CD14-positive monocyte (primary cell): ENCODE data around the gene MDP1. TPM values are rescaled to one million over a fixed set of nuclear protein-coding genes. Genes with fewer than 3 reads are reported as not detected.

Experiments
- DNase-seq, 3 donors: peaks; one replicate each; pipeline ENCODE4 v3.0.0-alpha.2; 2011 to 2022
- H2AFZ ChIP-seq: 2 replicates; pipeline ENCODE4 v1.6.0; 2012; ENCODE audit warnings: mild to moderate bottlenecking, low read depth, low read length, inconsistent platforms; ENCODE audit not compliant: insufficient read depth, poor library complexity, severe bottlenecking
- H3K27ac ChIP-seq, 2 donors: 1 replicate in 1 of 2; 2 replicates in 1 of 2; pipeline ENCODE4 v1.5.1; 2012 to 2013; ENCODE audit warnings: low read length in 2 of 2, control low read depth in 1 of 2, inconsistent platforms in 1 of 2, low read depth in 1 of 2, mild to moderate bottlenecking in 1 of 2
- H3K27me3 ChIP-seq, 2 donors: one replicate each; pipeline versions ENCODE4 v1.6.0 to v1.6.1; 2011 to 2013; ENCODE audit warnings: low read length in 2 of 2; ENCODE audit not compliant: control insufficient read depth in 2 of 2, insufficient read depth in 2 of 2
- H3K36me3 ChIP-seq, 2 donors: replicated peaks in 1 of 2; 1 replicate in 1 of 2; 2 replicates in 1 of 2; pipeline versions ENCODE4 v1.5.1 to v1.6.1; 2012 to 2013; ENCODE audit warnings: low read length in 2 of 2, control low read depth in 1 of 2, inconsistent platforms in 1 of 2, mild to moderate bottlenecking in 1 of 2; ENCODE audit not compliant: insufficient read depth in 2 of 2, control insufficient read depth in 1 of 2
- H3K4me1 ChIP-seq, 2 donors: 1 replicate in 1 of 2; 2 replicates in 1 of 2; pipeline versions ENCODE4 v1.5.1 to v1.6.1; 2012 to 2013; ENCODE audit warnings: low read length in 2 of 2, control low read depth in 1 of 2, inconsistent platforms in 1 of 2, mild to moderate bottlenecking in 1 of 2, moderate library complexity in 1 of 2; ENCODE audit not compliant: insufficient read depth in 2 of 2, control insufficient read depth in 1 of 2
- H3K4me2 ChIP-seq: replicated peaks from 2 replicates; pipeline ENCODE3; 2012; ENCODE audit warnings: low read length, moderate library complexity, mild to moderate bottlenecking; ENCODE audit not compliant: poor library complexity, severe bottlenecking; ENCODE audit errors: extremely low read depth
- H3K4me3 ChIP-seq, 3 experiments: fragments of 200-600 bp in 1 of 3; sonication (generic) in 1 of 3; replicated peaks in 1 of 3; 1 replicate in 2 of 3; 2 replicates in 1 of 3; pipeline ENCODE4 v1.5.1; 2011 to 2013; ENCODE audit warnings: low read length in 3 of 3, mild to moderate bottlenecking in 3 of 3, control low read depth in 2 of 3, low read depth in 2 of 3, inconsistent platforms in 1 of 3, moderate library complexity in 1 of 3
- H3K79me2 ChIP-seq: 2 replicates; pipeline ENCODE4 v1.6.0; 2012; ENCODE audit warnings: mild to moderate bottlenecking, control low read depth, inconsistent platforms, low read length, moderate library complexity; ENCODE audit not compliant: insufficient read depth
- H3K9ac ChIP-seq: 2 replicates; pipeline ENCODE4 v1.6.0; 2017; ENCODE audit warnings: low read length, mild to moderate bottlenecking; ENCODE audit not compliant: insufficient read depth, poor library complexity, severe bottlenecking
- H3K9me3 ChIP-seq, 2 donors: replicated peaks in 1 of 2; 1 replicate in 1 of 2; 2 replicates in 1 of 2; pipeline versions ENCODE4 v1.5.1 to v1.6.1; 2012 to 2013; ENCODE audit warnings: low read length in 2 of 2, control low read depth in 1 of 2; ENCODE audit not compliant: control insufficient read depth in 1 of 2, insufficient read depth in 1 of 2
- H4K20me1 ChIP-seq: 2 replicates; pipeline ENCODE4 v1.6.0; 2012; ENCODE audit warnings: mild to moderate bottlenecking, low read length, control low read depth, moderate library complexity; ENCODE audit not compliant: insufficient read depth
- H3K27ac Mint-ChIP-seq, 7 donors: one replicate each; pipeline ENCODE4 v1.8.0; 2020; ENCODE audit warnings: mild to moderate bottlenecking in 7 of 7, mixed read lengths in 7 of 7, moderate library complexity in 6 of 7, inconsistent platforms in 2 of 7
- H3K27me3 Mint-ChIP-seq, 3 donors: one replicate each; pipeline ENCODE4 v1.8.0; 2021 to 2022; ENCODE audit warnings: low read depth in 3 of 3, mild to moderate bottlenecking in 3 of 3, mixed read lengths in 3 of 3, moderate library complexity in 3 of 3, inconsistent platforms in 1 of 3
- H3K36me3 Mint-ChIP-seq, 2 donors: one replicate each; pipeline ENCODE4 v1.8.0; 2020; ENCODE audit warnings: mixed read lengths in 2 of 2, inconsistent platforms in 1 of 2, mild to moderate bottlenecking in 1 of 2
- H3K4me1 Mint-ChIP-seq: one replicate; pipeline ENCODE4 v1.8.0; 2020; ENCODE audit warnings: mild to moderate bottlenecking, mixed read lengths
- H3K4me3 Mint-ChIP-seq, 2 donors: one replicate each; pipeline ENCODE4 v1.8.0; 2020; ENCODE audit warnings: mild to moderate bottlenecking in 2 of 2, mixed read lengths in 2 of 2, moderate library complexity in 1 of 2
- H3K9me3 Mint-ChIP-seq, 7 donors: one replicate each; pipeline ENCODE4 v1.8.0; 2020 to 2022; ENCODE audit warnings: mixed read lengths in 7 of 7, mild to moderate bottlenecking in 6 of 7, moderate library complexity in 6 of 7, inconsistent platforms in 2 of 7
- CTCF ChIP-seq: fragments of 200-600 bp; IDR thresholded peaks from one replicate; pipeline ENCODE4 v1.8.0; 2022; ENCODE audit warnings: antibody characterized with exemption, mild to moderate bottlenecking
- WGBS: methylation state at CpG from one replicate; pipeline ENCODE4 v1.1.5; 2013; ENCODE audit warnings: missing lambda C conversion rate; ENCODE audit not compliant: insufficient coverage; 5-methylcytosine and 5-hydroxymethylcytosine counted together
- intact Hi-C, 2 donors: fragments of 100-400 bp; cut with micrococcal nuclease; formaldehyde crosslinking; loops; one replicate each; pipeline versions ENCODE4 v1.15.0 to v1.15.1; 2023
- polyA plus RNA-seq, 3 donors: library from polyadenylated mRNA; depleted of rRNA in 1 of 3; unstranded in 2 of 3; stranded (reverse) in 1 of 3; fragments of 300-500 nt in 2 of 3; fragments of >200 nt in 1 of 3; fragmentation: Illumina TruSeq in 2 of 3; gene quantifications; 1 replicate in 2 of 3; 2 replicates in 1 of 3; pipeline ENCODE4 v1.2.3, GENCODE V29; 2012 to 2021

Gene MDP1
- polyA plus RNA-seq, 3 donors, result 17.5 to 49.6 (median 37.5) TPM

GRCh38 chr14:24235804-24236688 is 20.2 kb upstream of the MDP1 start:
- peaks cover 64 to 67% of the 10 kb centered on the region in 2 donors for H3K36me3 Mint-ChIP-seq
- Histone ChIP-seq H3K4me1 (peaks cover 48 to 65% of the 10 kb centered on the region in 2 donors), H2AFZ (no peak overlapping the region), H3K4me3 (no peak overlapping the region), H3K4me2 (no peak overlapping the region), H3K9ac (no peak overlapping the region), H3K9me3 (no peaks in the 10 kb centered on the region), H3K36me3 (peaks cover 55 to 71% of the 10 kb centered on the region in 2 donors), H3K27me3 (no peaks in the 10 kb centered on the region), H4K20me1 (peaks cover 72% of the 10 kb centered on the region), H3K27ac (no peak overlapping the region), H3K79me2 (peaks cover 76% of the 10 kb centered on the region)
- no peaks in the 10 kb centered on the region for H3K9me3 Mint-ChIP-seq
- DNase-seq, result no peak
- peak overlapping the region in 1 of 7 donors; percentile 44 for H3K27ac Mint-ChIP-seq
- no peak overlapping the region for H3K4me3 Mint-ChIP-seq
- no peaks in the 10 kb centered on the region for H3K27me3 Mint-ChIP-seq
- H3K4me1 Mint-ChIP-seq, result peaks cover 69% of the 10 kb centered on the region
- no peak for TF ChIP-seq CTCF
- intact Hi-C loops, result loop anchor here in 1 of 2 donors (10.0 kb wide), 1 partner anchor 101 kb away; the partner anchor contains the start of genes FITM1 and PSME1
- no CpG with 5 or more reads among the region's 5 CpGs for WGBS

- DNase-seq, result no peak
- intact Hi-C loops, result loop anchor here (5.0 to 10.0 kb wide), 4 partner anchors 37 to 208 kb away; partner anchors contain the start of genes TM9SF1 (in 2 of the 2), FITM1 (in 1 of the 2), LTB4R (in 1 of the 2) and LTB4R2 (in 1 of the 2)
- H3K27ac Mint-ChIP-seq, result peak overlapping the region in 2 of 7 donors; percentile 92 to 98
- H3K9ac ChIP-seq, result no peak overlapping the region
- H3K4me1 Mint-ChIP-seq, result peaks cover 57% of the 10 kb centered on the region
- peaks cover 47 to 51% of the 10 kb centered on the region in 2 donors for H3K36me3 Mint-ChIP-seq
- no peaks in the 10 kb centered on the region for H3K27me3 ChIP-seq
- 91% methylated on average over 1 of the region's 3 CpGs for WGBS
- H2AFZ ChIP-seq, result no peak overlapping the region
- H3K4me3 Mint-ChIP-seq, result no peak overlapping the region
- H3K27me3 Mint-ChIP-seq, result no peaks in the 10 kb centered on the region
- no peaks in the 10 kb centered on the region for H3K9me3 Mint-ChIP-seq
- peaks cover 34 to 53% of the 10 kb centered on the region in 2 donors for H3K4me1 ChIP-seq
- peaks cover 39 to 54% of the 10 kb centered on the region in 2 donors for H3K36me3 ChIP-seq
- TF ChIP-seq CTCF, result no peak
- H3K79me2 ChIP-seq, result peaks cover 75% of the 10 kb centered on the region
- peaks cover 55% of the 10 kb centered on the region for H4K20me1 ChIP-seq
- peak overlapping the region in 1 of 3 experiments; percentile 91 for H3K4me3 ChIP-seq
- H3K4me2 ChIP-seq, result peak overlapping the region; percentile 5
- no peak overlapping the region for H3K27ac ChIP-seq
- no peaks in the 10 kb centered on the region for H3K9me3 ChIP-seq
Observed at GRCh38 chr14:24234095-24235005, 18.5 kb upstream of the MDP1 start.
